ENCODE data around the gene BUD31.
A peak's percentile ranks its signal among the peaks of the same experiment; 100 is the strongest.
"Not testable (repeated sequence)": the region's sequence is repeated elsewhere in the genome, so short reads cannot be mapped to it uniquely, and the experiment has no call there.

BUD31 gene

DNA sequence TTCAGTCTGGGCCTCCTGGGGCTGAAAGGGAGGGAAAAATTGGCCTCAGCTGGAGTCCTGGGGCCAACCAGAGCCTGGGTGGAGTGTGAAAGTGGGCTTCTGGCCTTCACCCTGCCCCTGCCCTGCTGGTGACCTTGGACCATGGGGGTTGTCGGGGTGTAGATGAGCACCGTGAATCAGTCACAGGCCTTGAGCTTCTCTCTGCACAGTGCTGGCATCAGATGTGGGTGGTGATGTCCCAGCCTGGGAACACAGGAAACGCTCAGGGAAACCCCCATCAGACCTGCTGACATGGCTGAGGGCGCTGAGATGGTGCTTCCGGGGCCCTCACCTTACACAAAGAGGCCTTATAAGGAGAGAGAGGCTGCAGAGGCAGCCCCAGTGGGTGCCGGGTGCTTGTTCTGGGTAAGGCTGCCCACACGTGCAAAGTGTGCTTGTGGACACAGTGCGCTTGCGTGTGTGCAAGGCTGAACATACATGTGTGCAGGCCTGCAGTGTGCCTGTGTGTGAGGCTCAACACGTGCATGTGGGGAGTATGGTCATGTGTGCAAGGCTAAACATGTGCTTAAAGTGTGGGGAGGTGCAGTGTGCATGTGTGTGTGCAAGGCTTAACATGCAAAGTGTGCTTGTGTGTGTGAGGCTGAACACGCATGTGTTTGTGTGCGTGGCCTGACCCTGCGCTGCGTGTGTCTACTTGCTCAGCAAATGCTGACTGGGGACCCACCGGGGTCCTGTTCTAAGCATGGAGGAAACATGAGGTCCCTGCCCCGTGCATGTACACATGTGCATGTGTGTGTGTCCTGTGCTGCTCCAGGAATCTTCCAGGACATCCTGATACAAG, 27.7 kb upstream of the BUD31 start:
- DNase-seq, result peak; percentile 88

DNA sequence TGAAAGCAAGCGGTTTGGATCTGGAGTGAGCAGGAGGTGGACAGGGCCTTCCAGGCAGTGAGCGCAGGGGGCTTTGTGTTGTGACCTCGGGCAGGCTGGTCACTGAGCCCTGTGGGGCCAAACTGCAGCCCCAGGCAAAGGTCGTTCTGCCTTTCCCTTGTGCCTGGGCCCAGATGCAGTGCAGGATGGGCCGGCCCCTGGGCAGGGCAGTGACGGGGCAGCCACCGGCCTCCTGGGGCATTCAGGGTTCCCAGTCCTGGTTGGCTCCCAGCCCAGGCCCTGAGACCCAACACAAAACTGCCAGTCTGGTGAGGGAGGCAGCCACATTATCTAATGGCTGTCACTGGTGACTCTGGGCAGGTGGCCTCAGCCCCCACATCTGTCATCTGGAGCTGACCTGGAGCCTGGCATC, 27.1 kb upstream of the BUD31 start:
- DNase-seq, result no peak

DNA sequence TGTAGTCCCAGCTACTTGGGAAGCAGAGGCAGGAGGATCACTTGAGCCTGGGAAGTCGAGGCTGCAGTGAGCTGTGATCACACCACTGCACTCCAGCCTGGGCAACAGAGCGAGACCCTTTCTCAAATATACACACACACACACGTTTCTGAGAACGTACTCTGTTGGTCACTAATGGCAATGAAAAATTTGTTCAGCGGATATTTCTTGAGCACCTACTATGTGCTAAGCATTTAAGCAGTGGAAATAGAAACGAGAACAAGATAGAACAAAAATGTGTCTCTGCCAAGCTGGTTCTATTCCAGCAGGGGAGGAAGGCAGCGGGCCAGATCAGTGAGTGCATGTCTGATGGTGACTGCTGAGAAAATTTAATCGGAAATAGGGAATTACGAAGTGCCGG, 25.6 kb upstream of the BUD31 start:
- DNase-seq, result no peak

DNA sequence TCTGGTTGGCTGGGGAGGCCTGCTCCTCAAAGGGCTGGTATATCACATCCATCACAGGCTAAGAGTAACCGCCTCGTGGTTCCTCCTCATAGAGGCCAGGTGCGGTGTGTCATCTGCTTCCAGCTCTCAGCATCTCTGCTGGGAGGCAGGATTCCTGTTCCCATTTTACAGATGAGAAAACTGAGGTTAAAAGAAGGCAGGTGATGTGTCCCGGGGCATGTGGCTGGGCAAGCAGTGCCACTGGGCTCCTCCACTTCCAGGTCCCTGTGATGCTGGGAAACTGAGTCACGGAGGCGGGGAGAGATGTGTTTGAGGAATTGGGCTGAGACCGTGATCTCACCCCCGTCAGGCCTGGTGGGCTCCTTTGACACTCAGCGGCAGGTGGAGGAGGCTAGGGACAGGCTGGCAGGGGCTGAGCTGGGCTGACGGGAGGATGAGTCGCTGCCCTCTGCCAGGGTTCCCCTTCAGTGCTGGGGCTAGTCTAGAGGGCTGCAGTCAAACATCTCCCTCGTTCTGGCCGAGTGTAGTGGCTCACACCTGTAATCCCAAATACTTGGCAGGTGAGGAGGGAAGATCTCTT, 24.9 kb upstream of the BUD31 start:
- no peak for DNase-seq

DNA sequence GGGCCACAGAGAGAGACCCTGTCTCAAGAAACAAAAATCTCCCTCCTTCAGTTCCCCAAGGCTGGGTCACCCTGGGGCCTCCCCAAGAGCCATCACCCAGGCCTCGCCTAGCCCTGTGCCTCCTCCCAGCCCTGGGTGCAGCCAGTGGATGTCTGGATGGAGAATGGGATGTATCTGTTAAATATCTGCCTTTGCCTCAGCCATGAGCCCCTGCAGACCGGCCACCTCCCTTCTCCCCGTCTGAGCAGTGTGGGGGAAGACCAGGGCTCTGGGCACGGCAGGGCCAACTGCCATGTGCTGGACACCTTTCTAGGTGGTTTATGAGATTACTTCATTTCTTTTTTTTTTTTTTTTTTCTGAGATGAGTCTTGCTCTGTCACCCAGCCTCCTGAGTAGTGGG, 24.2 kb upstream of the BUD31 start:
- DNase-seq, result no peak

DNA sequence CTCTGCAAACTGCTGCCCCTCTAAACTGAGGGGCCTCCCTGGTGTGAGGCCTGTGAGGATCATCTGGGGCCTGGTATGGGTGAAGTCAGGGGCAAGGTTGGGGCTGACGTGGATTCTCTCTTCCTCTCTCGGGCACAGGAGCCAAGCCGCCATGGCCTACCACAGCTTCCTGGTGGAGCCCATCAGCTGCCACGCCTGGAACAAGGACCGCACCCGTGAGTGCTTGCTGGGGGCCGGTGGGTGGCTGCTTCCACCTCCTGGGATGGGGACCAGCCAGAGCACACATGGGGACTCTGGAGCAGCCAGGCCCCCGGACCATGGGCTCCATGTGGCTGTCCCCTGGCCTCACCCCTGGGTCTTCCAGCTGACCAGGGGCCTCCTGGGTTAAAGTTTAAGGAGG, 23.2 kb upstream of the BUD31 start:
- no peak for DNase-seq

DNA sequence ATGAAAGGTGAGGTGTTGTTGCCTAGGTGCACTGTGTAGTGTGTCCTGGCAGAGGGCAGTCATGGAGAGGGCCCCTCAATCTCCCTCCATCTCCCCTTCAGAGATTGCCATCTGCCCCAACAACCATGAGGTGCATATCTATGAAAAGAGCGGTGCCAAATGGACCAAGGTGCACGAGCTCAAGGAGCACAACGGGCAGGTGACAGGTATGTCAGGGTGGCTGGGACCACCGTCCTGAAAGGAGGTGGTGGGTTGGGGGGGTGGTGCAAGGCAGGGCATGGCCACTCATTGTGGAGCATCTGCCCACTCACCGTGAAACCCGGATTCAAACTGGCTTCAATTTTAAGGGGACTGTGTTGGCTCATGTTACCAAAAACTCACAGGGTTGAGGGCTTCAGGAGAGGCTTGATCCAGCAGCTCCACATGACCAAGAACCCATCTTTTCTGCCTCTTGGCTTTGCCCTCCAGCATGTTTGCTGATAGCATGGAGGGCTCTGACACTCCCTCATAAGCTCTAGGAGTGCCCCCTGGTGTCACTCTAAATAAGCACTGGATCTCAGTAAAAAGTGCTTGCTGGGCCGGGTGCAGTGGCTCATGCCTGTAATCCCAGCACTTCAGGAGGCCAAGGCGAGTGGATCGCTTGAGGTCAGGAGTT, 22.1 kb upstream of the BUD31 start:
- DNase-seq, result peak; percentile 28

DNA sequence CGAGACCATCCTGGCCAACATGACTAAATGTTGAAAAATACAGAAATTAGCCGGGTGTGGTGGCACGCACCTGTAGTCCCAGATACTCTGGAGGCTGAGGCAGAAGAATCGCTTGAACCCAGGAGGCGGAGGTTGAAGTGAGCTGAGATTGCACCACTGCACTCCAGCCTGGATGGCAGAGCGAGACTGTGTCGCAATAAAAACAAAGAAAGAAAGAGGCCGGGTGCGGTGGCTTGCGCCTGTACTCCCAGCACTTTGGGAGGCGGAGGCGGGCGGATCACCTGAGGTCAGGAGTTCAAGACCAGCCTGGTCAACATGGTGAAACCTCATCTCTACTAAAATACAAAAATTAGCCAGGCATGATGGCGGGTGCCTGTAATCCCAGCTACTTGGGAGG, 21.5 kb upstream of the BUD31 start:
- not testable (repeated sequence) for DNase-seq

DNA sequence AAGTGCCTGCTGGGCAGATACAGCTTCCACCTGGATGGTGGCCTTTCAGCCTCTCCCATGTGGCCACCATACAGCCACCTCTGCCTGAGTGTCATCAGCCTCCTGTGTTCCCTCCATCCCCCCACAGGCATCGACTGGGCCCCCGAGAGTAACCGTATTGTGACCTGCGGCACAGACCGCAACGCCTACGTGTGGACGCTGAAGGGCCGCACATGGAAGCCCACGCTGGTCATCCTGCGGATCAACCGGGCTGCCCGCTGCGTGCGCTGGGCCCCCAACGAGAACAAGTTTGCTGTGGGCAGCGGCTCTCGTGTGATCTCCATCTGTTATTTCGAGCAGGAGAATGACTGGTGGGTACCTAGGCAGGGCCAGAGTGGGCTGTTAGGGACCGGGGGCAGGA, 20.9 kb upstream of the BUD31 start:
- DNase-seq, result no peak

DNA sequence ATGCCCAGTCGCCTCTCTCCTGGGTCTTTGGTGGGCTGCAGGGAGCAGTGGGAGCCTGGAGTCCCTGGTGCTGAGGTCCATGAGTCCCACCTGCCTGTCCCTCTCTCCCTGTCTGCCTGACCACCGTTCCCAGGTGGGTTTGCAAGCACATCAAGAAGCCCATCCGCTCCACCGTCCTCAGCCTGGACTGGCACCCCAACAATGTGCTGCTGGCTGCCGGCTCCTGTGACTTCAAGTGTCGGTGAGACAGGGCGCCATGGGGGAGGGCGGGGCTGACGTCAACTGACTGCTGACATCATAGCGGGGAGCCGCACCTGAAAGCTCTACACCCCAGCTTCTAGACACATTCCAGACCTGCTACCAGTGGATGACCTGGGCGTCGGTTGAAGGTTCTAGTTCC, 19.0 kb upstream of the BUD31 start:
- DNase-seq, result no peak

DNA sequence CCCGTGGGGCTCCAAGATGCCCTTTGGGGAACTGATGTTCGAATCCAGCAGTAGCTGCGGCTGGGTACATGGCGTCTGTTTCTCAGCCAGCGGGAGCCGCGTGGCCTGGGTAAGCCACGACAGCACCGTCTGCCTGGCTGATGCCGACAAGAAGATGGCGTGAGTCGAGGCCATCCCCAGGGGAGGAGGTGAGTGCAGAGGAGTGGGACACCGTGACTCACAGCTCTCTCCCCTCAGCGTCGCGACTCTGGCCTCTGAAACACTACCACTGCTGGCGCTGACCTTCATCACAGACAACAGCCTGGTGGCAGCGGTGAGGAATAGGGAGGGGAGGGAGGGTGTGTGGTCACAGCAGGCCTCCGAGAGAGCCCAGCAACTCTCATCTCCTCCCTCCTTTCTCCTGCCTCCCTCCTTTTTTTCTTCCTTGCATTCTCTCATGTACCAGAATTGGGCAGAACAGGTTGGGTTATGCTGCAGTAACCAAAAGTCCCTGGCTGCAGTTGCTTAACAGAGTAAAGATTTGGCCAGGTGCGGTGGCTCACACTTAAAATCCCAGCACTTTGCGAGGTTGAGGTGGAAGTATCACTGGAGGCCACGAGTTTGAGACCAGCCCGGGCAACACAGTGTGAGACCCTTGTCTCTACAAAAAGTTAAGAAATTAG, 17.7 kb upstream of the BUD31 start:
- no peak for DNase-seq

DNA sequence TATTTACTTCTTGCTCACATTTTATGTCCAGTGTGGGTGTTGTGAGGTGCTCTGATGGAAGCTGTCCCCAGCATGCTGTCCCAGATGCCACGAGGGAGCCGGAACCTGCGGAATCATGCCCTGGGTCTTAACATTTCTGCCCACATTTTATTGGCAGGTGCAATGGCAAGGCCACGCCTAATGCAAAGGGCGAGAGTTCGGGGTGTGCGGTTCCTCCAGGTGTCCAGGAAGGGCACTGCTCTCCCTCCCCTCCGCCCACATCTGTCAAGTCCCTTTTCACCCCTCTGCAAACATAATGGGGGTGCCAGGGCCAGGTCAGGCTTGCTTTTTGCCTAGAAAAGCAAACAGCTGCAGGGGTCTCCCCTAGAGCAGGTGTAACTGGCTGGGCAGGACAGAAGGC, 16.7 kb upstream of the BUD31 start:
- no peak for DNase-seq

DNA sequence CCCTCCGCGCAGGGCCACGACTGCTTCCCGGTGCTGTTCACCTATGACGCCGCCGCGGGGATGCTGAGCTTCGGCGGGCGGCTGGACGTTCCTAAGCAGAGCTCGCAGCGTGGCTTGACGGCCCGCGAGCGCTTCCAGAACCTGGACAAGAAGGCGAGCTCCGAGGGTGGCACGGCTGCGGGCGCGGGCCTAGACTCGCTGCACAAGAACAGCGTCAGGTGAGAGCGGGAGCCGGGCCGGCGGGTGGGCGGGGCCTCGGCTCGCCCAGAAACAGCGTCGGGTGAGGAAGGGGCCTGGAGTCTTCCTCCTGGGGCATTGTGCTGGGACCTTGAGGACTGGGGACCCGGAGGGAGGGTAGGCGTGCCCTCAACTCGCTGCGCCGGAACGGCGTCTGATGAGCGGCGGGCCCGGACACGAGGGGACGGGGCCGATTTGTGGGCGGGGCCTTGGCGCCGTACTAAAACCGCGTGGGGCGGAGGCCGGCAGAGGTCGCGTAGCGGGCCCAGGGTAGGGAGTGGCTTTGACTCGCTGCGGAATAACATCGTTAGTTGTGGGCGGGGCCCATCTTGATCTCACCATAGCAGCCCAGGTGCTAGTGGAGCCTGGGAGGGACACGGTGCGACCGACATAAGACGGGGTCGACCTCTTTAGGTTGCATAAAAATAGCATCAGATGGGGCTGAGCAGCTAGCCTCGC, 16.0 kb upstream of the BUD31 start:
- peak; percentile 82 for DNase-seq

DNA sequence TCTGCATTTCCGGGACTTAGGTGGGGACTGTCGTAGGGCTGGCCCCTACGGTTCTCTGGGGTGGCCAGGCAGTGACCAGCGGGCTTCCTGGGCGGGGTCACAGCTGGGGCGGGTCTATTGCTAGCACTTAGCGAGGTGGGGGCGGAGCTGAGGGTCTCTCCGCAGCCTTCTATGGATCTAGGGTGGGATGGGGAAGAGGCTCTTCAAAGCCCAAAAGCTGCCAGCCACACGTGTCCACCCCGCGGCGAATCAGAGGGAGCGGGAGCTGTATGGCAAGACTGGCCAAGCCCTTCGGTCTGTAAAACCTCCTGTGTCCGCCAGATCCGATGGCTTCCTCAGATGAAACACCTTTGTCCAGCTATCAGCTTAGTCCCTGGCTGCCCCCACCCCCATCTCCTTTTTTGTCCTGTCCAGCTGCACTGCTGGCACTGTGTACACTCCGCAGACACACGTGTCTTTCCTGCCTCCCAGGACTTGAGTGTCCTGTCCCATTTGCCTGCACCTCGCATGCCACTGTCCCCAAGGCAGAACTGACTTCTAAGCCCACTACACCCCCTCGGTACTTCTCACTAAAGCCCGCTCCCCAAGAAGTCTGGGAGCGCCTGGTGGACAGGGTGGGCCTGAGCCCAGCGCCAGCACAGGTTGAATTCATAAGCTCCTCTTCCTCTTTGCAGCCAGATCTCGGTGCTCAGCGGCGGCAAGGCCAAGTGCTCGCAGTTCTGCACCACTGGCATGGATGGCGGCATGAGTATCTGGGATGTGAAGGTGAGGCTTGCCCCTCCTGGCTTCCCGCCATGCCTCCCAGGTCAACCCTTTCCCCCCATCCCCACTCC, 15.2 kb upstream of the BUD31 start:
- no peak for DNase-seq

DNA sequence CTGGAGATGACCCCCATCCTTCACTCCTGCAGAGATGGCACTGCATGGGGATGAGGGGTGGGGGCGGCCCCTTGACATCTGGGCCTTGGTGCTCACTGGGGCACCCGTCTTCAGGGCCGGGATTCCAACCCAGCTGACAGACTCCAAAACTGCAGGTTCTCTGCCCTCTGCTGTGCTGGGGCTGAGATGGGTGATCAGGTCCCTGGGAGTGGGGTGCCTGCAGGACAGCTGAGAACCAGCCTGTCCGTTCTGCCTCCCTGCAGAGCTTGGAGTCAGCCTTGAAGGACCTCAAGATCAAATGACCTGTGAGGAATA, 14.6 kb upstream of the BUD31 start:
- no peak for DNase-seq

DNA sequence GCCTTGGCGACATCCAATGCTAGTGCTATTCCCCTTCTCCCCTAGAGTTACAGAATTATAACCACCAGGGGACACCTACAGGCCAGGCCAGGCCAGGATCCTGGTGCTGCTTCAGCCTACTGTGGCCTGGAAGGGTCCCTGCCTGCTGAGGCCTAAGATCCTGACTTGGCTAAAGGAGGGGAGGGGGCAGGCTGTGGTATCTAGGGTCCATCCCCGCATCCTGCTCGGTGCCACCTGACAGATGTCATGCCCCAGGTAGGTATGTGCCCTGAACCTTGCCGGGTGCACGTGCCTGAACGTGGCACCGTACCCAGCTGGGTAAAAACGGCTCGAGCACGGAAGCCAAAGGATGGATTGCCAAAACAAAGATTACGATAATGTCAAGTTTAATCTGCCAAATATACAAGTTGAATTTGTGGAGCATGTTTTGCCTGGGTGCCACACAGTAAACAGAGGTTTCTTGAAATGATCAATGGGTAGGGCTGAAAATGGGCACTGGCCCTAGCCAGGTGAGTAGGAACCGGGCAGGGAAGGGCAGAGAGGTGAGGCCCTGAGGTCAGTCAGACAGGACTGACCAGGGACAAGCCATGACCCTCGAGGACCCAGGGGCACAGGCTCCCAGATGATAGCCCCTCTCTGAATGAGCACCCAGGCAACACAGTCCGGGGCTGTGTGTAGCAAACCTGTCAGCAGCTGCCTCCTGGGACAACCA, 13.0 kb upstream of the BUD31 start:
- DNase-seq, result no peak

DNA sequence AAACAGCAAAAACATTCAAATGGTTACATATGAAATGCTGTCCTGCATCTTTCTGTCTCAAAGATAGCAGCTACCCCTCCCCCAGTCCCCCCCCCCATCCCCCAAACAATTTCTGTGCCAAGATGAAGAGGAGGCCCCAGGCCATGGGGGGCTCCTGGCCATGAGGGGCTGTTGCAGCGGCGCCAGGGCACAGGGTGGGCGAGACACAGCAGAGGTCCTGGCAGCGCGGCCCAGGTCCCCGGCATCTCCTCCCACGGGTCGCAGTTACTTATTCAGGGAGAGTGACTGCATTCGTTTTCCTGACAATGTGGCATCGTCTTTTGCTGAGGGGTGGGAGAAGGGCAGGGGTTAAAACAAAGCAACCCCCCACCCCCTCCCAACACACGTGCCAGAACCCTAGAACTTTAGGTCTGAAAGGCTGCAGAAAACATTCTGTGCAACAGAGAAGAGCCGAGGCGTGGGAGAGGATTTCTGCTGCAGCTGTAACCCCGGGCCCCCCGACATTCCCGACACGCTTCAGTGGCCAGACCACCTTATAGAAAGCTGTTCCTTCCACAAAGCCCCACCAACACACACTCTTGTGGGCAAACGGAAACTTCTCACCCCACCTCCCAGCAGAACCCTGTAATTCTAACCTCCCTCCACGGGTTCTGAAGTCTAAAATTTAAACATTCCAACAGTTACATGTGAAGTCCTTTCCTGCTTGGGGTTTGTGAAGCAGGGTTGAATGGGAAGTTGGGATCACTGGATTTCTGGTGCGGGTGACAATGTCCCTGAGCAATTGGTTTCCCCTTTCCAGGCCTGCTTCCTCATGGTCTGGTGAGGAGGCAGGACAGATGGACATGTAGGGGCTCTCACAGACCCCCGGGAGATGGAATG, 12.1 kb upstream of the BUD31 start:
- DNase-seq, result no peak

DNA sequence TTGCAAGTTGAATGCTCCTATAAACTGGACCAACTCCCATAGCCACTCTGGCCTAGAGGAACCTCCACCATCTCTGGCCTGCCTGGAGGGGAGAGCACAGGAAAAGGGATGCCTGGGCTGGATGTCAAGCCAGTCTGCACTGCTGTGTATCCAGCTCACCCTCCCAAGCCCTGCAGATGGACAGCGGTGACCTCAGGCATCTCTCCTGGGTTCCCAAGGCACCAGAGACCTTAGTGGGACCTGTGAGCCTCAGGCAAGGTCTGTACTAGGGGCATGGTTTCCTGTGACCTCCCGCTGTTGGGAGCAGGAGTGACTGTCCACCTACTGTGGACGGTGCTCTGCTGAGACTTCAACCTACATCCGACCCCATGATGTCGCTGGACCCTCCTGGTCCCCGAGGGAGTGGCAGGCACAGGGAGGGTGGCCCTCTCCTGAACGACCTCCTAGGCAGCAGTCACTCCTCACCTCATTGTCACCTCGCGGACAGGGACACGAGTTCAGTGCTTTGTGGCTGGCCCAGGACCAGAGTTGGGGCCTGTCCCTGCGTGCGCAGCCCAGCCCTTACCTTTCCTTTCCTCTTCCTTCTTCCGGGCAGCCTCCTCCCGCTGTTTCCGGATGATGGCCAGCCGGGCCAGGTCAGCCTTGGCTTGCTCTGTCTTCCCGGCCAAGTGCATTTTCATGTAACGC, 11.3 kb upstream of the BUD31 start:
- DNase-seq, result no peak

DNA sequence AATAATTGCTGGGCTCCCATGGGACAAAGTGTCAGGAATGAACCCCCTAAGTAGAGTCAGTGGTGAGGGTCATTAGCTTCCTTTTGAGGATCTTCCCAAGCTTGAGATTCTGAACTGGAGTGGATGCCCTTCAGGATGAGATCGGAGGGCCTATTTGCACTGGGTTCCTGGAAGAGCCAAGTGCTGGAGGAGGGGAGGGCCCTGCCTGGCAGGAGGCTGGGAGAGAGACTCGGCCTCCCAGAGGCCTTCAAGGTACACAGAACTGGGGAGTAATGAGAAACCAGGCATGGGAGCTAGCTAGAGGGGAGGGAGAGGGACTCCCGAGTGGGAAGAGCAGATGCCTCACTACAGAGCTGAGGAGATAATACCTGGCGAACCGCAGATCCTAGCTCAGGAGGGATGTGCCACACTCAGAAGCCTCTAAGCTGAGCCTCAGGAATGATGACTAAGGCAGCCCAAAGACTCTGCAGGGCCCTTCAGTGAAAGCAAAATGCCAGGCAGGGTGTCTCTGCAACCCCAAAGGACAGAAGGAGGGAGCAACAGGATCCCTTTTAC, 9.8 kb upstream of the BUD31 start:
- DNase-seq, result no peak

DNA sequence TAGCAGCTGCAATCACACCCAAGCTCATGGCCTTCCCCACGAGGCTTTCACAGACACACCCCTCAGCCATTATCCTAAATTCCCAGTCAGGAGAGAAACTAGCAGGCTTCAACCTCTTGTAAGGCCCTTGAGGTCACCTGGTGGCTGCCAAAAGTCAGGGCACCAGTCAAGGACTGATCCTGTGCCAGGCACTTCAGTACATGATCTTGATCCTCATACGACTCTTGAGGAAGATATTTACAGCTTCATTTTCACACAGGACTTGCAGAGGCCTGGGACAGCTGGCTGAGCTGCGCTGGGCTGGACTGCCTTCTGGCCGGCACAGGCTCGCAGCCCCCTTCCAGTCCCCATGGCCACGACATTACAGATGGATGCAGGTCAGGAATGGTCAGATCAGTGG, 9.2 kb upstream of the BUD31 start:
- no peak for DNase-seq

Data from activated gamma-delta T cell treated with Interleukin-2 at 50 U/mL for 16 hours (primary cell).